SH-SY5Y (cell line): ENCODE measurements around the gene PIF1.

Experiments used
- GATA2 ChIP-seq: IDR thresholded peaks from 2 replicates; pipeline ENCODE4 v1.6.1; 2011; ENCODE audit warnings: mild to moderate bottlenecking, low read depth, low read length
- GATA3 ChIP-seq: IDR thresholded peaks from 2 replicates; pipeline ENCODE4 v1.6.1; 2011; ENCODE audit warnings: low read depth, mild to moderate bottlenecking, low read length, moderate library complexity

The PIF1 gene

DNA sequence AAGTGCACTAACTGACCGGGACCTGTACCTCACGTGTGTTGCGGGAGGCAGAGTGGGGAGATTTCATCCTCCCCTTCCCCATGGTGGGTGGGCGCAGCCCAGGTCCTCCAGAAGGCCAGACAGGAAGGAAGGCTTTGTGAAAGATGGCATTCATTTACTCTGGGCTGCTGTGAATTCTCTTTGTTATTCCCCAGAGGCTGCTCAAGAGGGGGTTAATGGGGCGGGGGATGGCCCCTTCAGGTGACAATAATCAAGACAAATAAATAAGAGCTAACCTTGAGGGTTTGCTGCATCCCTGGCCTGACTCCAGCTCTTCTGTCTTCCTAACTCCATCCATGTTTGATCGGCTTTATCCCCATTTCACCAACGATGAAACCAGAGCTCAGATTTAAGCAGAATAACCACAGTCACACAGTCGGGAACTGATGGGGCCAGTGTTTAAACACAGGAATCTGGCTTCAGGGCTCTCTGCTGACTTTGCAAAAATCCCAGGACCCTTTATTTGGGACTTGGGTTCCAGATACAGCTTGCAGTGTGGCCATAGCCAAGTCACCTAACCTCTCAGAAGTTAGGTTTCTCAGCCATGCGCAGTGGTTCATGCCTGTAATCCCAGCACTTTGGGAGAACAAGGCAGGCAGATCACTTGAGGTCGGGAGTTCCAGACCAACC is 16.5 kb downstream of the PIF1 start:
- TF ChIP-seq GATA3 (no peak), GATA2 (no peak)

DNA sequence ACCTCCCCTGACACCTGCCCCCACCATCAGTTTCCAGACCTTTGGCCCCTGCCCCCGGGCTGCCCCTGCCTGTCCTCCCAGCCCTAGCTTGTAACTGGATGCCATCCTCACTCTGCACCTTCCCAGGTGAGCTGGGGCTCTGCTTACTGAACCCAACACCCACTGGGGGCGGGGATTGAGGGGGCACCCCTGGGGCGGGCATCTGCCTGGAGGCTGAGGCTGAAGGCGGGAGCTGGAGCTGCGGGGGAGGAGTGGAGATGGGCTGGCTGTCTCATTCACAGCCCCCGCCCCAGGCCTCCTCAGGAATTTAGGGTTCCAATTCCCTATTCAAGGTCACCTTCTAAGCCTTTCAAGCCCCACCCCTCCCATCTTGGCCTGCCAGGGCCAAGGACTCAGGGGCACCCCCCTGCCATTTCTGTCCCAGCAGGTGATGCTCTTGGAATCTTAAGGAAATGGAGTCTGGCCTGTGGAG is 17.7 kb downstream of the PIF1 start:
- TF ChIP-seq GATA2: no peak
- no peak for TF ChIP-seq GATA3

DNA sequence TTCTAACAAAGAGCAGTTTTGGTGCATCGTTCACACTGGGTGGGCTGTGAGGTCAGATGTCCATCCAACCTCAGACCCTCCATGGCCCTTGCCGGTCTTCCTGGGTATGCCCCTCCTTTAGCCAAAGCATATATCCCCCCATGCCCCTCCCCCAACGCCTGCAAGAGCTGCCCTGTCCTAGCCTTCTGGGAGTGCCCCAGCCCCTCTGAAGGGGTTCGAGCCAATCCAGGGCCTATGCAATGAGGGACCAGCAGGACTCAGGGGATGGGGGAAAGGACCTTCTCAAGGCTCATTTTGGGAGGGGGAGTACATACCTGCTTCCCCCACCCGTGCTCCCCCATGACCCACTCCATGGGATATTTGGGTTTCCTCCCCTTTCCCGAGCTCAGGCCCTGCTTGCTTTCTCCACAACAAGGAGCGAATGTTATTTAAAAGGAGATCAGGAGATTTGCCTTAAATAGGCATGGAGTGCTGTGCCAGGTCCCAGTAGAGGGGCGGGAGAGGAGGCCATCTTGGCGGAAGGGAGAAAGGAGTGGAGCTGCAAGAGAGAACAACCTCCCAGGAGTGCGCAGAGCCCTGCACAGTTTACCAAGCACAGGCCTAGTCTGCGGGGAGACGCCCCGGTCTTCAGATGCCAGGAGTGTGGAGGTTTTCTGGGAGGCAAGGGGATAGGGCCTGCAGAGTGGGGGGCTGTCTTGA is 18.2 kb downstream of the PIF1 start:
- TF ChIP-seq GATA2 (no peak), GATA3 (no peak)

DNA sequence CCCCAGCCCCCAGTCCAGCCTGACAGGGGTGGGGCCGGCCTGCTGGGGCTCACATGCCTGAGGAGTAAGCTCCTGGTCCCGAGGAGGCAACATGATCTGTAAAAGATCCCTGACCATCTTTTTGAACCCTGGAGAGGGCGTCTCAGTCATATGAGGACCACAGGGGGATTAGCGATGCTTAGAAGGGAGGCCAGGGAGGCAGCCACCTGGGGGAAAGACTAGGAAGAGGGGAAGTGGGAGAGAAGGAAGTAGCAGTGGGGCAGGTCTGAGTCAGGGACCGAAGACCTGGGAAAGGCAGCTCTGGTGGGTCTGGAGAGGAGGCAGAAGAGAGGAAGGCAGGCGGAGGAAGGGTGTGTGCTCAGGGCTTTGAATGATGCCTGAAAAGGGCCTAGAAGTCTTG is 18.9 kb downstream of the PIF1 start:
- TF ChIP-seq GATA2: no peak
- no peak for TF ChIP-seq GATA3

DNA sequence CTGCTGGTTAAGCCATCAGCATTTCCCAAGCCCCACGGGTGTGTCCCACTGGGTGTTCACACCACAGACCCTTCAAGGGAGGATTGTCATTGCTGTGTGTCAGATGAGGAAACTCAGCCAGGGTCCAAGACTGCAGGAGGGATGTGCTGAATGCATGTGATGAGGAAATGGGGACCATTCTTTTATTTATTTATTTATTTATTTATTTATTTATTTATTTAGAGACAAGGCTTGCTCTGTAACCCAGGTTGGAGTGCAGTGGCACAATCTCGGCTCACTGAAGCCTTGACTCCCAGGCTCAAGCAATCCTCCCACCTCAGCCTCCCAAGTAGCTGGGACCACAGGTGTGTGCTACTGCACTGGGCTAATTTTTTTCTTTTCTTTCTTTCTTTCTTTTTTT is 20.8 kb downstream of the PIF1 start:
- TF ChIP-seq GATA2: no peak
- no peak for TF ChIP-seq GATA3

DNA sequence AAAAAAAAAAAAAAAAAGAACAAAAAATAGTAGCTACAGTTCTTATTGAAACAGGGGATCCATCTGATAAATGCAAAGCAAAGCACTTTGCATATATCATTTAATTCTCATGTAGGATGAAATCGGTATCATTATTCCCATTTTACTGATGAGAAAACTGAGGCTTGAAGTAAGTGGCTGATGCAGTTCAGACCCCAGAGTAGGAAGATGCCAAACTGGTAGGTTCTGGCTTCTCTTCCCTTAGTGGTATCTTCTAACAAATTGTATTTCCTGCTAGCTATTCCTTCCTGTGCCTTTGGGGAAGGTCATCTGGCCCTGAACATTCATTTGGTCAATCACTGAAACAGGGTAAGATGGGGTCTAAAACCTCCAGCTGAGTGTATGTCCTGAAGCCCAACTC is 21.9 kb downstream of the PIF1 start:
- no peak for TF ChIP-seq GATA3
- TF ChIP-seq GATA2: no peak

DNA sequence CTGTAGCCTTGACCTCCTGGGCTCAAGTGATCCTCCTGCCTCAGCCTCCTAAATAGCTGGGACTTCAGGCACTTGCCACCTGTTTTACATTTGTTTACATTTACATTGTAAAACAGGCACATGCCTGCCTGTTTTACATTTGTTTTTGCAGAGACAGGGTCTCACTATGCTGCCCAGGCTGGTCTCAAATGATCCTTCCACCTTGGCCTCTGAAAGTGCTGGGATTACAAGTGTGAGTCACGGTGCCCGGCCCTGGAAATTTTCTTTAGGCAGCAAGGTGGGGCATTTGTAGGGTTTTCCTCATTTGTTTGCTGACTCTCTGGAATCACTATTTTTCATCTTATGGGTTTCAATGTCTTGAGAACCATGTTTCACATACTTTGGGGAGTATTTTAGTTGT is 25.0 kb downstream of the PIF1 start:
- TF ChIP-seq GATA3: no peak
- TF ChIP-seq GATA2: no peak

DNA sequence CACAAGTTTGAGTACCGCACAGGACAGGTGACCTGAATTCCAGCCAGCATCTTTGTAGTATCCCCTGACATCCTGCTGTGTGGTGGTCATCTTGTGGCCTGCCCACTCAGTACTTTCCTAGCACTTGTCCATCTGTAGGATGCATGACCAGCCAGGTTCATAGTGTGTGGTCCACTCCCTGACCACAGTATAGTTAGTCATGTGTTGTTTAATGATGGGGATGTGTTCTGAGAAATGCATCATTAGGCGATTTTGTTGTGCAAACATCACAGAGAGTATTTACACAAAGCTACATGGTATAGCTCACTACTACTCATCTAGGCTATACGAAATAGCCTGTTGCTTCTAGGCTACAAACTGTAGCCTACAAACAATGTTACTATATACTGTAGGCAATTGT is 33.2 kb downstream of the PIF1 start:
- TF ChIP-seq GATA3: no peak
- TF ChIP-seq GATA2: no peak

DNA sequence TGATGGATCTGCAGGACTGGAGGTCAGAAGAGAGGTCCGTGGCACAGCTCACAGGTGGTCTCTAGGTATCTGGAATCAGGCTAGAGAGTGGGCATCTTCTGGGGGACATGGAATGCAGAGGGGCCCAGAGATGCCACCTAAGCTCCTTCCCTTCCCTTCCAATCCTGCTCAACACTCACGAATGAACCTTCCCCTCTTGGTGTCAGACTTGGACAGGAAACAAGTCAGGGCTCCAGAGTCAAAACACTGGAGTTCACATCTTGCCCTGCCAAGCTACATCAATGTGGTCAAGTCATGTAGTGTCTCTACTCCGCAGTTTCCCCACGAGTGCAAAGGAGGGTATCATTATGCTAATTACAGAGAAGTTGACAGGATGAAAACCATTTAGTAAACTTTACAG is 34.0 kb downstream of the PIF1 start:
- TF ChIP-seq GATA2 (no peak), GATA3 (no peak)

DNA sequence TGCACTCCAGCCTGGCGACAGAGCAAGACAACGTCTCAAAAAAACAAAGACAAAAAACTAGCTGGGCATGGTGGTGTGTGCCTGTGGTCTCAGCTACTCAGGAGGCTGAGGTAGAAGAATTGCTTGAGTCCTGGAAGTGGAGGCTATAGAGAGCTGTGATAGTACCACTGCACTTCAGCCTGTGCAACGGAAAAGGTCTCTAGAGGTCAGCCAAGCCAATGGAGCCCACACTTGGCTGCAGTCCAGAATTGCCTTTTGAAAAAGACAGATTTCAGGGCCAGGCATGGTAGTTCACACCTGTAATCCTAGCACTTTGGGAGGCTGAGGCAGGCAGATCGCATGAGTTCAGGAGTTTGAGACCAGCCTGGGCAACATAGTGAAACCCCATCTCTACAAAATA is 41.7 kb downstream of the PIF1 start:
- TF ChIP-seq GATA3: no peak
- TF ChIP-seq GATA2: no peak

DNA sequence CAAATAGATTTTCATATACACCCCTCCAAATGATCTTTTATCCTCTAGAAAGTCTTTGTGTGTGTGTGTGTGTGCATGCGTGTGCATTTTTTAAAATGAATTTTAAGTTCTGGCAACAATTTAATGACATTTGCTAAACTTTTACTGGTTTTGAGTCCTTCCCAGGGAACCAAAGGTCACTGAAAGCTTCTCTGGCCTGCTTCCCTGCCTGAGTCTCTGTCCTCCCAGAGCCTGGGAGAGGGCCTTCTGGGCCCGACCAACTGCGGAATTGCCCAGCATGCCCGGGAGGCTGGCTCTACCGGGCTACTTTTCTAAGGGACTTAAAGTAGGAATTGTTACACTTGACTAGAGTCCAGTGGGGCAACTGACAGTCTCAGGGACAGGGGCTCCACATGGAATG is 42.7 kb downstream of the PIF1 start:
- no peak for TF ChIP-seq GATA3
- TF ChIP-seq GATA2: no peak

DNA sequence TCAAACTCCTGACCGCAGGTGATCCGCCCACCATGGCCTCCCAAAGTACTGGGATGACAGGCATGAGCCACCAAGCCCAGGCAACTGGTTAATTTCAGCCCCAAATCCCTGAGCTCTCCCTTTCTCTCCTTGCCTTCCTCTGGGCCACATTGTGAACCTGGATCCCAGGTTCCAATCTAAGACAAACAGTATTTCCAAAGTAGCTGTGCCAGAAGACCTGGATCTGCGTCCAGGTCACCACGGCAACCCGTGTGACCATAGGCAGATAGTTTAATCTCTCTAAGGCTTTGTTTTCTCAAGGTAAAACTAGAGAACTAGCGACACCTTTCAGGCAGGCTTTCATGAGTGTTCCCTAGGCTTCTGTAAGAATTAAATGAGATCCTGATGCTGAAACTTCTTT is 44.1 kb downstream of the PIF1 start:
- TF ChIP-seq GATA2 (no peak), GATA3 (no peak)

DNA sequence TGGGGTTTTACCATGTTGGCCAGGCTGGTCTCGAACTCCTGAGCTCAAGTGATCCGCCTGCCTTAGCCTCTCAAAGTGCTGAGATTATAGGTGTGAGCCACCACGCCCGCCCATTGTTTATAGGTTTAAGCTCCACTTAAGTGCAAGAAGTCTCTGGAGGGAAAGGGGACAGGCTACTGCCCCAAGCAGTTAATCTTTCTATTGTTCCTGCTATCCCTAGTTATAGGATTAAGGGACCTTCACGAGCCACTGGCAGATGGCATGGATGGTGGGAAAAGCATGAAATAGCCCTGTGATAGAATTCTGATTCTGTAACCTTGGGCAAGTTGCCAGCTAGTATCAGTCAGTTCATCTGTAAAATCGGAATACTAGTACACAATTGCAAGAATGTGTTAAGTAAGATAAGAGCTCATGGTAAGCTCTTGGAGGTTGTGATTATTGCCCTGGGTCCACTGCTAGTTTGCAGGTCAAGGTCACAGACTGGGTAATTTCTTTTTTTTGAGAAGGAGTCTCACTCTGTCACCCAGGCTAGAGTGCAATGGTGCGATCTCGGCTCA is 44.8 kb downstream of the PIF1 start:
- TF ChIP-seq GATA3: no peak
- no peak for TF ChIP-seq GATA2

DNA sequence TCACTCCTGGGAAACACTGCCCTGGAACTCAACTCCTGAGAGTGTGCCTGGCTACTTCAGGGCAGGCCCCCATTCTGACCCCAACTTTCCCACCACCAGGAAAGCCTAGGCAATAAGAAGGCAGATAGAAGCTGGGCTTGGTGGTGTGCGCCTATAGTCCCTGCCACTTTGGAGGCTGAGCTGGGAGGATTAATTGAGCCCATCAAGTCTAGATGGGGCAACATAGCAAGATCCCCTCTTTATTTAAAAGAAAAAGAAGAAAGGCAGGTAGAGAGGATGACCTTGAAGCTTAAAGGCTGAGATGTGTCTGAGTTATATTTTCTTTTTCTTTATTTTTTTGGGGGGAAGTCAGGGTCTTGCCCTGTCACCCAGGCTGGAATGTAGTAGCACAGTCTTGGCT is 45.8 kb downstream of the PIF1 start:
- TF ChIP-seq GATA3 (no peak), GATA2 (no peak)

DNA sequence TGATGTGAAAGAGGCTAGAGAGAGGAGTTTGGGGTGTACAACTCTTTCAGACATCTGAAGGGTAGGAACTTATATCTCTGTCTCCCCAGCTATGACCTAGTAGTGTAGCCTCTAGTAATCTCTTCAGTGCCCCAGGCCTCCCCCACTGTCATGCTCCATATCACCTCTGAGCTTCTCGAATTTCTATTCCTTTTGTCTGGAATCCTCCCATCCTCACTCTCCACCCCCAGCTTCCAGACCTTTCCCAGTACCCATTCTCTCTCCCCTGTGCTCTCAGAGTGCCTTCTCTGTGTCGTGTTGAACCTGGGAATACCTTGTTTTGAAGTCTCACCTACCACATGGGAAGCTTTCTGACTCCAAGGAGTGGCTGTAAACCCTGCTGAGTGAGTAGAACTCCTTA is 46.4 kb downstream of the PIF1 start:
- TF ChIP-seq GATA3 (no peak), GATA2 (no peak)
